ACC112 (cell line): Measurements from ENCODE around the gene ITIH6.

ENCODE experiments used
- H2AFZ ChIP-seq: fragments of 200-600 bp; sonication (generic); one replicate; pipeline ENCODE4 v1.6.0; 2017; ENCODE audit warnings: antibody characterized with exemption, low read length; ENCODE audit not compliant: unreplicated experiment
- H3K27ac ChIP-seq: fragments of 200-600 bp; sonication (generic); 2 replicates; pipeline ENCODE4 v1.5.1; 2014; ENCODE audit warnings: low read depth, mild to moderate bottlenecking, antibody characterized with exemption, low read length, moderate library complexity
- H3K27me3 ChIP-seq: fragments of 200-600 bp; sonication (generic); 2 replicates; pipeline ENCODE4 v1.6.1; 2014; ENCODE audit warnings: mild to moderate bottlenecking, antibody characterized with exemption, low read length, moderate library complexity, mixed read lengths; ENCODE audit not compliant: insufficient read depth
- H3K36me3 ChIP-seq: fragments of 200-600 bp; sonication (generic); 2 replicates; pipeline ENCODE4 v1.6.1; 2016; ENCODE audit warnings: mild to moderate bottlenecking, antibody characterized with exemption, low read length, moderate library complexity, mixed read lengths; ENCODE audit not compliant: insufficient read depth
- H3K4me1 ChIP-seq: fragments of 200-600 bp; sonication (generic); one replicate; pipeline ENCODE4 v1.6.1; 2016; ENCODE audit warnings: low read length, mixed read lengths; ENCODE audit not compliant: insufficient read depth, unreplicated experiment, control insufficient read depth
- H3K4me3 ChIP-seq: fragments of 200-600 bp; sonication (generic); 2 replicates; pipeline ENCODE4 v1.5.1; 2014; ENCODE audit warnings: mild to moderate bottlenecking, low read depth, low read length
- H3K79me2 ChIP-seq: fragments of 200-600 bp; sonication (generic); one replicate; pipeline ENCODE4 v1.6.0; 2016; ENCODE audit warnings: low read length; ENCODE audit not compliant: control insufficient read depth, unreplicated experiment, insufficient read depth

The ITIH6 gene

GRCh38 chrX:54824195-54824594 is 26.1 kb upstream of the ITIH6 start:
- no peaks in the 10 kb centered on the region for H3K27me3 ChIP-seq
- no peaks in the 10 kb centered on the region for H3K36me3 ChIP-seq
- no peak overlapping the region for H3K27ac ChIP-seq
- H3K4me1 ChIP-seq: no peaks in the 10 kb centered on the region
- H2AFZ ChIP-seq: no peak overlapping the region
- H3K79me2 ChIP-seq: no peaks in the 10 kb centered on the region
- H3K4me3 ChIP-seq: no peak overlapping the region

GRCh38 chrX:54821310-54821709 is 23.3 kb upstream of the ITIH6 start:
- Histone ChIP-seq H3K36me3 (no peaks in the 10 kb centered on the region), H3K79me2 (no peaks in the 10 kb centered on the region), H3K27ac (no peak overlapping the region), H3K27me3 (no peaks in the 10 kb centered on the region), H3K4me3 (no peak overlapping the region), H3K4me1 (no peaks in the 10 kb centered on the region), H2AFZ (no peak overlapping the region)

- H3K79me2 ChIP-seq: no peaks in the 10 kb centered on the region
- H3K27ac ChIP-seq: no peak overlapping the region
- H3K4me1 ChIP-seq: no peaks in the 10 kb centered on the region
- H3K36me3 ChIP-seq: no peaks in the 10 kb centered on the region
- no peak overlapping the region for H2AFZ ChIP-seq
- H3K27me3 ChIP-seq: no peaks in the 10 kb centered on the region
- no peak overlapping the region for H3K4me3 ChIP-seq
Observed at GRCh38 chrX:54820737-54821136, 22.7 kb upstream of the ITIH6 start.

- H3K79me2 ChIP-seq: no peaks in the 10 kb centered on the region
- H2AFZ ChIP-seq: no peak overlapping the region
- H3K27ac ChIP-seq: no peak overlapping the region
- H3K36me3 ChIP-seq: no peaks in the 10 kb centered on the region
- no peaks in the 10 kb centered on the region for H3K27me3 ChIP-seq
- no peak overlapping the region for H3K4me3 ChIP-seq
- H3K4me1 ChIP-seq: no peaks in the 10 kb centered on the region
Observed at GRCh38 chrX:54819201-54819600, 21.1 kb upstream of the ITIH6 start.

GRCh38 chrX:54818221-54818620 is 20.2 kb upstream of the ITIH6 start:
- Histone ChIP-seq H3K79me2 (no peaks in the 10 kb centered on the region), H3K4me3 (no peak overlapping the region), H3K27me3 (no peaks in the 10 kb centered on the region), H3K4me1 (no peaks in the 10 kb centered on the region), H3K36me3 (peaks cover 7% of the 10 kb centered on the region; the same call in 1 of the 2 replicates), H2AFZ (no peak overlapping the region), H3K27ac (no peak overlapping the region)

- Histone ChIP-seq H3K79me2 (peaks cover under 1% of the 10 kb centered on the region), H3K27ac (no peak overlapping the region), H3K36me3 (peaks cover 7% of the 10 kb centered on the region; the same call in 1 of the 2 replicates), H2AFZ (no peak overlapping the region), H3K4me3 (no peak overlapping the region), H3K4me1 (no peaks in the 10 kb centered on the region), H3K27me3 (no peaks in the 10 kb centered on the region)
Observed at GRCh38 chrX:54817220-54817820, 19.3 kb upstream of the ITIH6 start.

- peaks cover 7% of the 10 kb centered on the region for H3K4me1 ChIP-seq
- H3K36me3 ChIP-seq: peaks cover 11% of the 10 kb centered on the region; the same call in 1 of the 2 replicates
- no peak overlapping the region for H3K4me3 ChIP-seq
- no peak overlapping the region for H2AFZ ChIP-seq
- no peak overlapping the region for H3K27ac ChIP-seq
- no peaks in the 10 kb centered on the region for H3K27me3 ChIP-seq
- peaks cover 35% of the 10 kb centered on the region for H3K79me2 ChIP-seq
Observed at GRCh38 chrX:54812306-54812705, 14.3 kb upstream of the ITIH6 start.

GRCh38 chrX:54811301-54811885 is 13.3 kb upstream of the ITIH6 start:
- H3K27ac ChIP-seq: no peak overlapping the region
- H3K79me2 ChIP-seq: peaks cover 35% of the 10 kb centered on the region
- peak overlapping the region; percentile 78; the same call in 1 of the 2 replicates for H3K4me3 ChIP-seq
- no peaks in the 10 kb centered on the region for H3K27me3 ChIP-seq
- H3K4me1 ChIP-seq: peaks cover 7% of the 10 kb centered on the region
- peaks cover 11% of the 10 kb centered on the region; the same call in 1 of the 2 replicates for H3K36me3 ChIP-seq
- no peak overlapping the region for H2AFZ ChIP-seq

- Histone ChIP-seq H2AFZ (no peak overlapping the region), H3K36me3 (peaks cover 11% of the 10 kb centered on the region; the same call in 1 of the 2 replicates), H3K4me3 (peak overlapping the region; percentile 78), H3K4me1 (peaks cover 7% of the 10 kb centered on the region), H3K27ac (no peak overlapping the region), H3K79me2 (peaks cover 35% of the 10 kb centered on the region), H3K27me3 (peaks cover 4% of the 10 kb centered on the region; the same call in 1 of the 2 replicates)
Observed at GRCh38 chrX:54810532-54810931, 12.5 kb upstream of the ITIH6 start.

- peak overlapping the region; percentile 77 for H3K27ac ChIP-seq
- peaks cover 35% of the 10 kb centered on the region for H3K79me2 ChIP-seq
- peaks cover 7% of the 10 kb centered on the region; the same call in 1 of the 2 replicates for H3K27me3 ChIP-seq
- H3K36me3 ChIP-seq: peaks cover 9% of the 10 kb centered on the region; the same call in 1 of the 2 replicates
- H2AFZ ChIP-seq: peak overlapping the region; percentile 60
- peak overlapping the region; percentile 78 for H3K4me3 ChIP-seq
- peaks cover 7% of the 10 kb centered on the region for H3K4me1 ChIP-seq
Observed at GRCh38 chrX:54808605-54809483, 10.8 kb upstream of the ITIH6 start.
